Cerebellar cortex (tissue), 1 donor: ENCODE measurements around the gene COL10A1.

Experiments used
- DNase-seq: peaks from one replicate; pipeline ENCODE4 v3.0.0-alpha.2; 2015; ENCODE audit warnings: low spot score

COL10A1 gene

GRCh38 chr6:116083052-116083451 lies 42.9 kb downstream of the COL10A1 start:
- no peak for DNase-seq

DNA sequence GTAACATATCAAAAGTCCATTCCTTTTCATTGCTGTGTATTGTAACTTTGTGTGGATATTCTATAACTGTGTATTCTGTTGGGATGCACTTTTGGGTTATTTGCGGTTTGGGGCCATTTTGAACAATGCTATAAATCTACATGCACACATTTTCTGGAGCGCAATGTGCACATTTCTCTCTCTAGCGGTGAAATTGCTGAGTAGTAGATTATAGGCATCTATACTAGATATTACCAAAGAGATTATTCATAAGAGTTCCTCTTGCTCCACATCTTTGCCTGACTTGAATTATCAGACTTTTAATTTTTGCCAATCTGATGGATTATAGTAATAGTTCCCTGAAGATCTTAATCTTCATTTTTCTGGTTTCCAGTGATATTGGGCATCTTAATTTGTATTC lies 47.0 kb downstream of the COL10A1 start:
- DNase-seq, result no peak

- no peak for DNase-seq
These were observed 47.4 kb downstream of the COL10A1 start for GRCh38 chr6:116078522-116078921.

DNA sequence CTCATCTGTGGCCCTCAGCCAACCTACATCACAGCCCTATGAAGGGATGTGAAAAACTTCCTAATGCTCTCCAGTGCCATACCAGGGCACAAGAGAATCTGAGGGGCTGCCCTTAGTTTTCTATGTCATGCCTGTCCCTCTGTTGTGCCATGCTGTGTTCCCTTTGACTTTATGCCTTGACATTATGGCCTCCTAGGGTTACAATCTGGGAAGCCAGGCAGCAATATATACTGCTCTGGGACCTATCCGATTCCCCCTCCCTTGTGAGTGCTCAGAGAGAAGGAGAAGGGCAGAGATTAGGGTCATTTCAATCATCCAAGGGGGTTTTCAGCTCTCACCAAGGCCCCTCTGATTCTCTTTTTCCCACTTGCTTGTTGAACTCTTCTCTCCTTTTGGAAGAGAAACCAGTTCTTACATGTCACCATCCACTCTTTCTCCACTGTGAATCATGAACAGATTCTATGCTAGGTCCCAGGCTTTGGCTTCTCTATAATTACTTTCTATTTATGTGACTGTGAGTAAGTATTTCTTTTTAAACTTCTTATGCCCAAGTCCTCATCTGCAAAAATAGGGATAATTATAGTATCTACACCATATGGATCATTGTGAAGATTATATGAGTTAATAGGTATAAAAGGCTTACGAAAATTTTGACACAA lies 51.1 kb downstream of the COL10A1 start:
- no peak for DNase-seq

GRCh38 chr6:116073765-116074440 lies 52.0 kb downstream of the COL10A1 start:
- DNase-seq, result no peak

- DNase-seq, result no peak
These were observed 53.6 kb downstream of the COL10A1 start for GRCh38 chr6:116072368-116072767.

DNA sequence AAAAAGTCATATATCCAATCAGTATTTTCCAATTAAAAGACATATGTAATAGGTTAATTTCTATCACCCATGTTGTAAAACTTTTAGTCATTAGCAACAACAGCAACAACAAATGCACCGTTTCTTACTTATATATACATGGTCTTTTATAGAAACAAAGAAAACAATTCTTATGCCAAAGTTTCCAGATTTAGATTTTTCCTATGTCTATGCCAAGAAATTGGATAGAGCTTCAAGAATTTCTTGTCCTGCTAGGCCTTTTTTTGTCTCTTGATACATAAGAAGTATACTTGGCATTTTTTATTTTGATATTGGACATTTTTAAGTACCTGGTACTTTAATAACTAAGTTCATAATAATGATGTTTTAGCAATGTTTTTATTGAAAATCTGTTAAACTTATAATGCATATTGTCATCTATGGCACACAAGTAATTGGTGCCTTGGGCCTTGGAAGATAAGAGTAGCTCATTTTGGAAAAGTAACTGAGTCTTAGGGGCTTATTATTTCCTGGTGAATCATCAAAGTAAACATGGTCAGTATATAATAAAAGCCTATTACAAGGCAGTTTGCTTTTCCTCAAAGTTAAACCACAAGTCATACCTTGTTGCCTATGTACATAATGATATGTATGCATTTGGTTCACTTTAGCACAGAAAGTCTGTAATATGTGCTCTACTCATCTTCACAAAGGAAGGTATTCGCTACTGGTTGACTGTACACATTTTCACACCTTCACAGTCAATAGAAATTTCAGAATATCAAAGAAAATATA lies 55.1 kb downstream of the COL10A1 start:
- no peak for DNase-seq

- DNase-seq, result no peak
These were observed 55.8 kb downstream of the COL10A1 start for GRCh38 chr6:116070101-116070500.
